Esophagus muscularis mucosa (tissue), 4 donors: Measurements from ENCODE around the gene NTN5. TPM values are rescaled to one million over a fixed set of nuclear protein-coding genes. Genes with fewer than 3 reads are reported as not detected.
A peak's percentile ranks its signal among the peaks of the same experiment; 100 is the strongest.

Source experiments
- DNase-seq: peaks from one replicate; pipeline ENCODE4 v3.0.0-alpha.2; 2017; ENCODE audit errors: extremely low spot score
- H3K27ac ChIP-seq, 4 donors: fragments of 200-600 bp; sonication (generic); replicated peaks in 1 of 4; 1 replicate in 3 of 4; 2 replicates in 1 of 4; pipeline ENCODE4 v1.5.1; 2016 to 2019; ENCODE audit warnings: mild to moderate bottlenecking in 1 of 4
- H3K27me3 ChIP-seq, 4 donors: fragments of 200-600 bp; sonication (generic); one replicate each; pipeline versions ENCODE4 v1.5.1 to v1.6.0; 2016 to 2019
- H3K36me3 ChIP-seq, 4 donors: fragments of 200-600 bp; sonication (generic); one replicate each; pipeline ENCODE4 v1.5.1; 2016 to 2019
- H3K4me1 ChIP-seq, 4 donors: fragments of 200-600 bp; sonication (generic); one replicate each; pipeline ENCODE4 v1.5.1; 2016 to 2019
- H3K4me3 ChIP-seq, 4 donors: fragments of 200-600 bp; sonication (generic); 1 replicate in 2 of 4; 2 replicates in 2 of 4; pipeline ENCODE4 v1.5.1; 2016 to 2019; ENCODE audit warnings: mild to moderate bottlenecking in 4 of 4, moderate library complexity in 1 of 4
- H3K9me3 ChIP-seq, 4 donors: fragments of 200-600 bp; sonication (generic); 1 replicate in 3 of 4; 2 replicates in 1 of 4; pipeline ENCODE4 v1.5.1; 2016 to 2019
- EP300 ChIP-seq: sonication (generic); formaldehyde crosslinking; IDR thresholded peaks from one replicate; pipeline ENCODE4 v1.6.1; 2017; ENCODE audit warnings: antibody characterized with exemption
- POLR2A ChIP-seq: fragments of 450-650 bp; IDR thresholded peaks from one replicate; pipeline ENCODE4 v1.6.1; 2017; ENCODE audit warnings: antibody characterized with exemption, moderate library complexity, mild to moderate bottlenecking, low read depth
- POLR2AphosphoS5 ChIP-seq, 2 donors: sonication (generic); formaldehyde crosslinking; IDR thresholded peaks; one replicate each; pipeline ENCODE4 v1.6.1; 2017; ENCODE audit warnings: antibody characterized with exemption in 2 of 2
- WGBS: methylation state at CpG from one replicate; pipeline ENCODE4 v1.1.5; 2018; 5-methylcytosine and 5-hydroxymethylcytosine counted together
- intact Hi-C: fragments of 100-400 bp; cut with DNase I; formaldehyde crosslinking; loops from one replicate; pipeline ENCODE4 v1.15.1; 2023
- total RNA-seq, 4 donors: library from RNA; depleted of rRNA; stranded (reverse); fragments of >200 nt; gene quantifications; one replicate each; pipeline versions ENCODE4 v1.1.0 to v1.2.1, GENCODE V29; 2016
- TF ChIP-seq, protein P1 (sequence below), 3 experiments: fragments of 200-600 bp in 2 of 3; fragments of 450-650 bp in 1 of 3; sonication (generic) in 2 of 3; IDR thresholded peaks; one replicate each; pipeline ENCODE4 v1.5.1; 2017 to 2019; ENCODE audit warnings: antibody characterized with exemption in 3 of 3, mild to moderate bottlenecking in 2 of 3, moderate library complexity in 1 of 3

NTN5 gene
- total RNA-seq, 4 donors from 2014 or later = under 0.01 to 0.34 (median 0.17) TPM; not detected in 1

DNA sequence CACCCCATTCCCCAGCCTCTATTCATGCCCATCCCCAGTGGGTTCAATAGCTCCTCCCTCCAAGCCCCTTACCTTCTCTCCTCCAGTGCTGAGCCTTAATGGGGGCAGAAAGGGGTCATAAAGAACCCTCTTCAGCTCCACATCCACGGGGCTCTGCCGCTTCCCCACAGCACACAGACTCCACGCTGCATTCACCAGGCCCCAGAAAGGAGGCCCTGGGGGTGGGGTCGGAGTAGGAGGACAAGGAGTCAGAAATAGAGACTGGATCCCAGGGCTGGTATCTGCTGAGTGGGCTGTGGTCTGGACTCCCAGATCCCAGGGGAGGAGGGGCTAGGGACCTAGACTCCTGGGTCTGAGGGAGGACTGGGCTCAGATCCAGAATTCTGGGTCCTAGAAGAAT is 28.5 kb downstream of the NTN5 start:
- DNase-seq = no peak
- Histone ChIP-seq H3K4me3 (peak overlapping the region; percentile 63 to 73 (median 67)), H3K4me1 (peaks cover 17 to 29% (median 28%) of the 10 kb centered on the region in 4 donors), H3K9me3 (no peaks in the 10 kb centered on the region), H3K27me3 (no peaks in the 10 kb centered on the region), H3K36me3 (no peaks in the 10 kb centered on the region), H3K27ac (peak overlapping the region in 2 of 4 donors; percentile 89 to 94)
- intact Hi-C loops = loop anchor here (10.0 kb wide), 2 partner anchors 150 to 200 kb away; no protein-coding TSS in a partner anchor
- TF ChIP-seq POLR2A = no peak
- TF ChIP-seq, protein P1, sequence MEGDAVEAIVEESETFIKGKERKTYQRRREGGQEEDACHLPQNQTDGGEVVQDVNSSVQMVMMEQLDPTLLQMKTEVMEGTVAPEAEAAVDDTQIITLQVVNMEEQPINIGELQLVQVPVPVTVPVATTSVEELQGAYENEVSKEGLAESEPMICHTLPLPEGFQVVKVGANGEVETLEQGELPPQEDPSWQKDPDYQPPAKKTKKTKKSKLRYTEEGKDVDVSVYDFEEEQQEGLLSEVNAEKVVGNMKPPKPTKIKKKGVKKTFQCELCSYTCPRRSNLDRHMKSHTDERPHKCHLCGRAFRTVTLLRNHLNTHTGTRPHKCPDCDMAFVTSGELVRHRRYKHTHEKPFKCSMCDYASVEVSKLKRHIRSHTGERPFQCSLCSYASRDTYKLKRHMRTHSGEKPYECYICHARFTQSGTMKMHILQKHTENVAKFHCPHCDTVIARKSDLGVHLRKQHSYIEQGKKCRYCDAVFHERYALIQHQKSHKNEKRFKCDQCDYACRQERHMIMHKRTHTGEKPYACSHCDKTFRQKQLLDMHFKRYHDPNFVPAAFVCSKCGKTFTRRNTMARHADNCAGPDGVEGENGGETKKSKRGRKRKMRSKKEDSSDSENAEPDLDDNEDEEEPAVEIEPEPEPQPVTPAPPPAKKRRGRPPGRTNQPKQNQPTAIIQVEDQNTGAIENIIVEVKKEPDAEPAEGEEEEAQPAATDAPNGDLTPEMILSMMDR (IDR thresholded peaks at IDR 0.05) = no peak
- TF ChIP-seq EP300 = no peak
- TF ChIP-seq POLR2AphosphoS5 (IDR thresholded peaks at IDR 0.05) = no peak
- WGBS = 80% methylated on average over 4 of the region's 4 CpGs

DNA sequence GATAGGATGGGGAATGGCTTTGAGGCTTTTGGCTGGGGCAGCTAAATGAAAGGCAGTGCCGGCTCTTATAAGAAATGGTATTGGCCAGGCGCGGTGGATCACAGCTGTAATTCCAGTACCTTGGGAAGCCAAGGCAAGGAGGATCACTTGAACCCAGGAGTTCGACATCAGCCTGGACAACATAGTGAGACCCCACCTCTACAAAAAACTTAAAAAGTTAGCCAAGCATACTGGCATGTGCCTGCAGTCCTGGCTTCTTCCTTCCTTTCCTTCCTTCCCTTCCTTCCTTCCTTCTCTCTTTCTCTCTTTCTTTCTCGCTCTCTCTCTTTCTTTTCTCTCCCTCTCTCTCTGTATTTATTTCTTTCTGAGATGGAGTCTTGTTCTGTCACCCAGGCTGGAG is 30.0 kb downstream of the NTN5 start:
- Histone ChIP-seq H3K27me3 (no peaks in the 10 kb centered on the region), H3K9me3 (no peaks in the 10 kb centered on the region), H3K27ac (no peak overlapping the region), H3K4me1 (peaks cover 23 to 43% (median 38%) of the 10 kb centered on the region in 4 donors), H3K36me3 (no peaks in the 10 kb centered on the region), H3K4me3 (no peak overlapping the region)
- TF ChIP-seq, protein P1 (IDR thresholded peaks at IDR 0.05) = no peak
- TF ChIP-seq EP300 (no peak), POLR2A (no peak), POLR2AphosphoS5 (IDR thresholded peaks at IDR 0.05) (no peak)
- intact Hi-C loops = loop anchor here (10.0 kb wide), 2 partner anchors 152 to 202 kb away; no protein-coding TSS in a partner anchor
- no peak for DNase-seq
- WGBS = 94% methylated on average over 5 of the region's 5 CpGs

DNA sequence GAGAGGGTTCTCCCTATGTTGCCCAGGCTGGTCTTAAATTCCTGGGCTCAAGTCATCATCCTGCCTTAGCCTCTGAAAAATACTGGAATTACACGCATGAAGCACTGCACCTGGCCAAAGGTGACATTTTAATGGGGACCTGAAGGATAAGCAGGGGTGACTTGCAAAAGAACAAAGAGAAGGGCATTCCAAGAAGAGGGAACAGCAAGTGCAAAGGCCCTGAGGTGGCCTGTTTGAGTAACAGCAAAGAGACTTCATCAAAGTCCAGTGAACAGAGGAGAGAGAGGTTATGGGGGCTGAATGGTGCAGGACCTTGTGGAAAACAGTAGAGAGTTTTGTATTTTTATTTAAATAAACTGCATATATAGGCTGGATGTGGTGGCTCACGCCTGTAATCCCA is 31.0 kb downstream of the NTN5 start:
- Histone ChIP-seq H3K9me3 (no peaks in the 10 kb centered on the region), H3K4me1 (peaks cover 25 to 49% (median 41%) of the 10 kb centered on the region in 4 donors), H3K27ac (no peak overlapping the region), H3K27me3 (no peaks in the 10 kb centered on the region), H3K4me3 (no peak overlapping the region), H3K36me3 (no peaks in the 10 kb centered on the region)
- no peak for DNase-seq
- intact Hi-C loops = loop anchor here (10.0 kb wide), 2 partner anchors 153 to 203 kb away; no protein-coding TSS in a partner anchor
- TF ChIP-seq POLR2AphosphoS5 (IDR thresholded peaks at IDR 0.05) (no peak), POLR2A (no peak), EP300 (no peak)
- TF ChIP-seq, protein P1 (IDR thresholded peaks at IDR 0.05) = no peak
- 92% methylated on average over 2 of the region's 2 CpGs for WGBS

DNA sequence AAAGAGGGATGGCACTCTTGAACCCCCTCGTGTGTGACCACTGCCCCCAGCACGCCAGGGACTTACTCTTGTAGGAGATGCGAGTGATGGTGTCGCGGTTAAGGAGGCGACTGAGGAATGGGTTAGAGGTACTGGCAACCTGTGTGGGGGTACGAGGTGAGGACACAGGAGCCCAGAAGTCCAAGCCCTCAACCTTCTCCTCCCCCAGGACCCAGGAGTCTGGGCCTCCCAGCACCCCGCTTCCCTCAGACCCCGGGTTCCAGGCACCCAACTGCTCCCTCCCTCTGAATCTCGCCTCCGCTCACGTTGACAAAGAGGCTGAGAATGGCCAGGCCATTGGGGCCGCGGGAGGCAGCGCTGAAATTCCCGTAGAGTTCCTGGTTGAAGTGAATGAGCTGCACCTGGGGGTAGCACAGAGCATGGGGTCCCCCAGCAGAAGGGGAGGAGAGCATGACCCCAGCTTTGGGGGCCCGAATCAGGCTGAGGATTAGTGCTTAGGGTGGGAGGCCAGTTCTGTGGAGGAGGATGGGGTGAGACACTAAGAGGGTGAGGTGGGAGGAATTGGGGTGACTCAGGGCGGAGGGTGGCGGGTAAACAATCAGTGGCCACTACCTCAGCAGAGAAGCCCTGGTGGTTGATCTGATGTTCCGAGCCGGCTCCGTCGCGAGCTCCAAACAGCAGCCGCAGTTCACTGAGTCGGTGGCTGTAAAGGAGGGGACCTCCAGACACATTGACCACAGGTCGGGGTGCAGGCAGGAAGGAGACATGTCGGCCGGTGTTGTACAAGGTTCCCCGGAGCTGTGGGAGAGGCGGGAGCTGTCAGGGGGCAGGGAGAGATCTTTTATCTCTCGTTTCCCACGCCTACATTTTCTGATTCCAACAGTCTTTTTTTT is 33.1 kb downstream of the NTN5 start:
- Histone ChIP-seq H3K9me3 (no peaks in the 10 kb centered on the region), H3K4me1 (peaks cover 27 to 52% (median 42%) of the 10 kb centered on the region in 4 donors), H3K27ac (peak overlapping the region in 2 of 4 donors; percentile 97 to 100), H3K27me3 (no peaks in the 10 kb centered on the region), H3K36me3 (no peaks in the 10 kb centered on the region), H3K4me3 (no peak overlapping the region)
- TF ChIP-seq EP300 = no peak
- TF ChIP-seq, protein P1 (IDR thresholded peaks at IDR 0.05) = no peak
- no peak for TF ChIP-seq POLR2A
- no peak for TF ChIP-seq POLR2AphosphoS5 (IDR thresholded peaks at IDR 0.05)
- intact Hi-C loops = loop anchor here (10.0 kb wide), 2 partner anchors 155 to 205 kb away; no protein-coding TSS in a partner anchor
- 67% methylated on average over 31 of the region's 33 CpGs for WGBS
- DNase-seq = no peak
